HG02623 (cell line): ENCODE data around the gene TRAF3.
"Not testable (repeated sequence)": the region's sequence is repeated elsewhere in the genome, so short reads cannot be mapped to it uniquely, and the experiment has no call there.

Experiments
- ATAC-seq: cut with Tn5 transposase; IDR thresholded peaks from one replicate; pipeline ENCODE4 v1.9.1; 2021; ENCODE audit warnings: moderate library complexity; ENCODE audit not compliant: unreplicated experiment

The TRAF3 gene

DNA sequence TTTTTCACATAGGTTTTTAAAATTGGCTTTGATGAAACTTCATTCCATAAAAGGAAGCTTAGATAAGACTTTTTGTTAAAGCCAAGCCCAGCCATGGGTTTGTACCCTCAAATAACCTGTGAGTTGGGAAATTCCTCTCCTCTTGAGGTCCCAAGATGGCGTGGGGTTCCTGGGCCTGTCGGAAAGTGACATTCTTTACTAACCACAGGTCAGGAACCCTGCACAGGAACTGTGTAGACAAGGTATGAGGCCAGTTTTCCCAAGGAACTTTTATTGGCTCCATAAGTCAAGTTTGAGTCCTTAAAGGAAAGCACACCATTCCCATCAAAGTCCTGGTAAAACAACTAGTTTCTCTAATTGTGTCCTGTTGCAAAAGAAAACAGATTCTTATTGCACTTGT, 80.2 kb downstream of the TRAF3 start:
- ATAC-seq: no peak

DNA sequence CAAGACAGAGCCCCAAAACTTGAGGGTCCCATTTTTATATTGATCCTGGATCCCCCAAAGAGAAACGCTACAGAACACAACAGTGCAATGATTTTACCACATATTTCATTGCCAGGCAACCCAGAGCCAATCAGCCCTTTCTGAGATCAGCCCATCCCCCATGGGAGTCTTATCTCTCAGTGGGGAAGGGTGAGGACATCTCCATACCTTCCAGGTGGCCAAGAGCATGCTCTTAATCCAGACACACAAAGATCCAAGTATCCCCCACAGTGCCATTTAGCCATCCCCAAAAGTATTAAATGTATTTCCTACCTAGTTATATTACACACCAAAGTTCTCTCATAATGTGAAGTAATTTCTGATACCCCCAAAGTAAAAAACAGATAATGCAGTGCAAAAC, 82.7 kb downstream of the TRAF3 start:
- ATAC-seq: no peak

DNA sequence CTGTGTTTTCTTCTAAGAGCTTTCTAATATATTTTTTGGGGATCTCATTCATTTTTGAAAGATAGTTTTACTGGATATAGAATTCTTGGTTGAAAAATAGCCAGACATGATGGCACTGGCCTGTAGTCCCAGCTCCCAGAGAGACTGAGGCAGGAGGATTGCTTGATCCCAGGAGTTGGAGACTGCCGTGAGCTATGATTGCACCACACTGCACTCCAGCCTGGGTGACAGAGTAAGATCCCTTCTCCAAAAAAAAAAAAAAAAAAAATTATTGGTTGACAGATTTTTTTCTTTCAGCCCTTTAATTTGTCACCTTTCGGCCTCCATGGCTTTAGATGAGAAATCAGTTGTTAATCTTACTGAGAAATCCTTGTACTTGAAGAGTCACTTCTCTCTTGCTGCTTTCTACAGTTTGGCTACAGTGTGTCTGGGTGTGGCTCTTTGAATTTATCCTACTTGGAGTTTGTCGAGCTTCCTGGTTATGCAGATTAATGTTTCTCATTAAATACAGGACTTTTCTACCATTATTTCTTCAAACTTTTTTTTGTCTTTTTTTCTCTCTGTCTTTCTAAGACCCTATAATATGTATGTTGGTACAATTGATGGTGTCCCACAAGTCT, 85.0 kb downstream of the TRAF3 start:
- ATAC-seq: no peak

DNA sequence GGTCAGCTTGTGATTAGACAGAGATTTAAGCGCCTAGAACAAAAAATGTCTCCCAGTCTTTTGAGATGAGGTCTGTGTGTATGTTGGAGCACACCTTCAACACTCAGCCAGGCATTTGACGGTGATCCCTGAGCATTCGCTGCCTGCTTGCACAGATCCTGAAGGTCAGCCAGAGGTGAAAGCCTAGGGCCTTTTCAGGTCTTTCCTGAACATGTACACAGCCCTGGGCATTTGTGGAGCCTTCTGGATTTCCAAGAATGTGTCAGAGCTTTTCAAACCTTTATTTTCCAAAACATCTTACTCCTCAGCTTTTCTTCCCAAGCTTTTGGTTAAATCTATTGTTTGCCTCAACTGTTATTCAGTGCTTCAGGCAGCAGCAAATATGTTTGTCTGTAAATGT, 86.1 kb downstream of the TRAF3 start:
- ATAC-seq: no peak

GRCh38 chr14:102865916-102866315, 88.7 kb downstream of the TRAF3 start:
- ATAC-seq: not testable (repeated sequence)

- ATAC-seq: no peak
These were observed 89.9 kb downstream of the TRAF3 start for GRCh38 chr14:102866982-102867761.

GRCh38 chr14:102867826-102868580, 90.8 kb downstream of the TRAF3 start:
- no peak for ATAC-seq

DNA sequence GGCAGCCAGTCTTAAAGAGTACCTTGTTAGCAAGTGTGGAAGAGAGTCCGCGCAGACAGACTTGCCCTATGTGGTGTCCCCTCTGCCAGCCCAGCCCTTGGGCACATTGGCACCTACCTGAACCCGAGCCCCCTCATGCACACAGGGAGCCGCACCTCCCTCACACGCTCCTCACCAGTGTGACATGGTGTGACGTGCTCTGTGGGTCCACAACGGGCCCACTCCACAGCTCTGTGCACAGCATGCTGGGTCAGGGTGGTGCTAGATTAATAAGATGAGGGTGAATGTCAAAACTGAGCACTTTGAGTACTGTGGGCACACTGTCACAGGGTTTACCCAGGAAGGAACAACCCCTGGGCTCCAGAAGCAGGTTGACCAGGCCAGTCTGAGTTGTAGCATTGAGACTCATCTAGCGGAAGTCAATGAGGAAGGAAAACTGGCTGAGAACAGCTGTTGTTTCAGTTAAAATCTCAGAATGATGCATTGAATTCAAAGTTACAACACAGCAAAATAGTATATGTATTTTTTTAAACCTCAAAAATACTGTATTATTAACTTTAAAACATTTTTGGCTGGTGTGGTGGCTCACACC, 91.8 kb downstream of the TRAF3 start:
- no peak for ATAC-seq

DNA sequence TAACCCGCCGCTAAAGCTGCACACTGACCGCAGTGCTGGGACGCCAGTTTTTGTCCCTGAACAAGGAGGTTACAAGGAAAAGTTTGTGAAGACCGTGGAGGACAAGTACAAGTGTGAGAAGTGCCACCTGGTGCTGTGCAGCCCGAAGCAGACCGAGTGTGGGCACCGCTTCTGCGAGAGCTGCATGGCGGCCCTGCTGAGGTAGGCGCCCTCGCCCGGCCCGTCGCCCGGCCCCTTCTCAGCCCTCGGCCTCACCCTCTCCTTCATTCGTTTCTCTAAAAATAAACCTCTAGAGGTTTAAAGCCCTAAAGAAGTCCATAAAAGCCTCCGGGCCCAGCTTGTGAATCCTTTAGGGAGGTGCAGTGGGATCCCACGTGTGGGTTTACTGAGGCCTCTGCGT, 93.0 kb downstream of the TRAF3 start:
- no peak for ATAC-seq

GRCh38 chr14:102870994-102871831, 94.0 kb downstream of the TRAF3 start:
- ATAC-seq: no peak

DNA sequence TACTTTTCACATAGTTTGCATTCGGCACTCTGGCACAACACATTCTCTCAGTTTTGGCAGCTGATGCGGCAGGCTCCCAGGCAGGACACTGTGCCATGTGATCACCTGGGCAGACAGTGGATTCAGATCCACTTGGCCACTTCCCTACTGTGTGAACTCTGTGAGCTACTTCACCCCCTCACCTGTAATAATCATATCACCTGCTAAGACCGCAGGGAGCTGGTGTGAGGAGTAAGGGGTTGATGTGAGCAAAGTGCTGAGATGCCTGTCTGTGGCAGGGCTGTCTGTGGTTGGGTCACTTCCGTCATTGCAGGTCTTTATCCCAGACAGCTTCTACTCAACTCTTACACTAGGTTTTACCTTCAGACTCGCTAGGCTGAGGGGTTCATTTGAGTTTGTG, 94.8 kb downstream of the TRAF3 start:
- ATAC-seq: no peak

DNA sequence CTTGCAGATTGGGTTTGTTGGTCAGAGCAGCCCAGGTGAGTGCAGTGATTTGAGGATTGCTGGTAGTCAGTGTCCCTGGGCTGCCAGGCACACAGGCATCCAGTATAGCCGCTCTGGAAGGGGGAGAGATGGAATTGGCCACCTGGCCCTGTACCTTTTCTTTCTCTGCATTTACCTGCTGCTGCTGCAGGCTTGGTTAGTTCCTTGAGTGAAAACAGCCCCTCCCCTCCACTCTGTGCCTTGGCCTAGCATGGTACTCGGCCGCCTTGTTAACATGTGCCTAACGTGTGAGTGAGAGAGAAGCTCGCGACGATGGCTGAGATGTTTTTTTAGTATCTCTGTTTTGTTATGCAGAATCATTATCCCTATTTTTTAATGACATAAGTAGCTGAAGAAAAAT, 95.9 kb downstream of the TRAF3 start:
- no peak for ATAC-seq

DNA sequence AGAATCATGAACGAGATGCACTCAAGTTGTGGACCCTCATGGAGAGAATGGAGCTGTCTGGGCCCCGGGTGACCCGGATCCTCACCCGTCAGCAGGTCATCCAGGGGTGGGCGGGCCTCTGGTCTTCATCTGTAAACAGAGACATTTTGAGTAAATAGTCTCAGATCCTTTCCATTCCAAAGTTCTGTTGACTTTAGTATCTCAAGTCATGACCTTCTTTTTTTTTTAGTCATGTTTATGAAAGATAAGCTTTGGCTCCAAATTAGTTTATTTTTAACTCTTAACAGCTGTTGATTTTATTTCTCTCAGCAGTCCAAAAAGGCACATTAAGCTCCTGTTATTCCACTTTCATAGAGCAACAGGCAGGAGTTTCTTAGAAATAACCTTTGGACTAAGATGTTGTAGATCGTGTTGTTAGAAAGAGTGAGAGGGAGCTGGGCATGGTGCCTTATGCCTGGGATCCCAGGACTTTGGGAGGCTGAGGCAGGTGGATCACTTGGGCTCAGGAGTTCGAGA, 96.4 kb downstream of the TRAF3 start:
- no peak for ATAC-seq

- no peak for ATAC-seq
These were observed 98.4 kb downstream of the TRAF3 start for GRCh38 chr14:102875652-102876051.

GRCh38 chr14:102877511-102877910, 100.3 kb downstream of the TRAF3 start:
- ATAC-seq: not testable (repeated sequence)

DNA sequence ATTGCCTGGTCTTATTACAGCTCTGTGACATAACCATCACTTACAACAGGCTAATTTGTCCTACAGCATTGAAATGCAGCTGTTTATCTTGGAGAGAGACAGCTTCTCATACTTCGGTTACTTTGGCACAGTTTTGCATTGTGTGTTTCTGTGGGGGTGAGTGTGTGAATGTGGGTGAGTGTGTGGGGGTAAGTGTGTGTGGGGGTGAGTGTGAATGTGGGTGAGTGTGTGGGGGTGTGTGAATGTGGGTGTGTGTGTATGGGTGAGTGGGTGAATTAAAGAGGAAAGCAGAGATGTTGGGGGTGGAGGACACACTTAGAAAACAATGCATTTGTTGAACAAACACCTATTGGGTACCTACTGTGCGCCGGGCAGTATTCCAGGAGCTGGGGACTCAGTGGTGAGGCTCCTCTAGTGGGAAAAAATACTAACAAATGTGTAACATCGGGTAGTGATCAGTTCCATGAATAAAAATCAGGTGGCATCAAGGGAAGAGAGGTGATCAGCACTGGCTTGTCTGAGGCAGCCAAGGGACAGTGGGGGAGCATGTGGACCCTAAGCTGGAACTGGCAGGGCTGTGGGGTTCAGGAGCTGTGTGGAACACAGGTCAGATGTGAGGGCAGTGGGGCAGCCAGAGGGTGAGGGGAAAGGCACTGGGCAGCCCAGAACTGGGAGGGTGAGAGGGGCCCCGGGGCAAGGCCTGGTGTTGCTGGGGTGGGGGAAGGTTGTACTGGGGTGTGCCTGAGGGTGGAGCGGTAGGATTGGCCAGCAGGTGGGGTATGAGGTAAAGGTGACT, 101.1 kb downstream of the TRAF3 start:
- no peak for ATAC-seq

DNA sequence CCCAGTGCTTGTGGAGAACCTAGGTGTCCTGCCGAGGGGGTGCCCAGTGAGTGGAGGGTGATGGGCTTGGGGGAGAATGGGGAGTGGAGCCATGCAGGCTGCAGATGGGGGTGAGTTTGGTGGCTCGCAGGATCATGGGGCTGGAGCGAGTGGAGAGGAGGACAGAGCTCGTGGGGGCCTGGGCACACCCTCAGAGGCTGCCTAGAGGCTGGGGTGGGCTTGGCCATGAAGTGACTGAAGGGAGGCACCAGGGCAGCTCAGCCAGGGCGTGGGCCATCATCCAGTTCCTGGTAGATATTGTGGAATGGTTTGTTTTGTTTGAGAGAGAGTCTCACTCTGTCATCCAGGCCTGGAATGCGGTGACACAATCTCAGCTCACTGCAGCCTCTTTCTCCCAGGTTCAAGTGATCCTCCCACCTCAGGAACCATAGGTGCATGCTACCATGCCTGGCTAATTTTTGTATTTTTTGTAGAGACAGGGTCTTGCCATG, 101.8 kb downstream of the TRAF3 start:
- no peak for ATAC-seq

DNA sequence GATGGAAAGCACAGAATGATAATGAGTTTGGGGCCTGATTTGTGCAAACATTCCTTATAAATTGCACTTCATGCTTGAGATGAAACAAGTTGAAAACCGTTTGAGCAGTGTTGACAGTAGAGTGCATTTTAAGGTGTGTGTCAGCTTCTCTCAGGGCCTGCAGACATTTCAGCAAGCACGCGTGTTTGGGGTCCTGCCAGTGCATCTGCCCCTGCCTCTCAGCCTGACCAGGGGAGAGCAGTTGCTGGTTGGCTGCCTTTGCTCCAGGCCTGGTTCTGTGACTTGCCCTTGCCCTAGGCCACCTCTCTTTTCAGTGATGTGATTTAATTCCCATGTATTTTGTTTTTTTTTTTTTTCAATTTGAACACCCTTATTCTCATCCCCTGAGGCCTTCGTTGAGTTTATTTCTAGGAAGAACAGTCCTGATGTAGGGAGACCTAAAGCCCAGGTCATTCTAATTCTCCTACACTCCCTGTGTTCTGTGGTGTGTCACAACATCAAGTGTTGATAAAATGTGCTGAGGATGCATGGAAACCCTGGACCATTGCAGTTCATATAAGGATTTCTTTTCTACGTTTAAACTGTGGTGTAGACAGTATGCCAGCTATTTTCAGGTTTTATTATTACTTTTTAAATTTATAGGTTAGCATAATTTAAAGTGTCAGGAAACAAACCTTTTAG, 105.1 kb downstream of the TRAF3 start:
- ATAC-seq: no peak

GRCh38 chr14:102883089-102883541, 105.9 kb downstream of the TRAF3 start:
- no peak for ATAC-seq
